SK-N-SH (cell line): ENCODE measurements around the gene ZNF429. TPM values are rescaled to one million over a fixed set of nuclear protein-coding genes. Genes with fewer than 3 reads are reported as not detected.

Source experiments
- CTCF ChIA-PET: fragments of 300-600, 350-600 bp; formaldehyde crosslinking; extraction: SDS; loops from one replicate; lab custom pipeline; 2021; lab: Yijun Ruan, JAX
- POLR2A ChIA-PET: fragments of 350-600 bp; sonication (Branson Sonifier 250); formaldehyde crosslinking; extraction: SDS; loops from one replicate; lab custom pipeline; 2020; ENCODE audit warnings: antibody characterized with exemption, inconsistent platforms; lab: Yijun Ruan, JAX
- DNase-seq: peaks from one replicate; pipeline ENCODE4 v3.0.0; 2012
- H2AFZ ChIP-seq: fragments of 200-600 bp; sonication (generic); 2 replicates; pipeline ENCODE4 v1.8.1; 2016; ENCODE audit warnings: antibody characterized with exemption, mild to moderate bottlenecking, low read depth
- H3F3A ChIP-seq: fragments of 200-600 bp; sonication (generic); replicated peaks from 2 replicates; pipeline ENCODE3; 2016; ENCODE audit warnings: antibody characterized with exemption, mild to moderate bottlenecking; ENCODE audit not compliant: insufficient read depth
- H3K27ac ChIP-seq, 2 experiments: fragments of 200-500 bp in 1 of 2; fragments of 200-600 bp in 1 of 2; sonication (Bioruptor generic) in 1 of 2; sonication (generic), shearing (Covaris generic) in 1 of 2; 2 replicates each; pipeline versions ENCODE4 v1.5.1 to v1.6.1; 2014 to 2016; ENCODE audit warnings: low read depth in 2 of 2, inconsistent platforms in 1 of 2, low read length in 1 of 2, mild to moderate bottlenecking in 1 of 2, mixed read lengths in 1 of 2
- H3K27me3 ChIP-seq: fragments of 200-600 bp; sonication (generic), shearing (Covaris generic); 2 replicates; pipeline ENCODE4 v1.6.1; 2016; ENCODE audit warnings: mixed run types; ENCODE audit not compliant: insufficient read depth
- H3K36me3 ChIP-seq, 2 experiments: fragments of 200-500 bp in 1 of 2; fragments of 200-600 bp in 1 of 2; sonication (Bioruptor generic) in 1 of 2; sonication (generic) in 1 of 2; replicated peaks in 1 of 2; 2 replicates each; pipeline versions ENCODE3 to v1.5.1; 2014 to 2016; ENCODE audit warnings: low read length in 1 of 2, mild to moderate bottlenecking in 1 of 2; ENCODE audit not compliant: insufficient read depth in 2 of 2, control insufficient read depth in 1 of 2
- H3K4me1 ChIP-seq, 2 experiments: fragments of 200-500 bp in 1 of 2; fragments of 200-600 bp in 1 of 2; sonication (Bioruptor generic) in 1 of 2; sonication (generic), shearing (Covaris generic) in 1 of 2; 2 replicates each; pipeline versions ENCODE4 v1.5.1 to v1.6.1; 2014 to 2016; ENCODE audit warnings: low read depth in 1 of 2, low read length in 1 of 2, mixed run types in 1 of 2; ENCODE audit not compliant: insufficient read depth in 2 of 2, control insufficient read depth in 1 of 2
- H3K4me2 ChIP-seq: fragments of 200-600 bp; sonication (generic), shearing (Covaris generic); 2 replicates; pipeline ENCODE4 v1.6.1; 2017; ENCODE audit warnings: mixed run types
- H3K4me3 ChIP-seq, 2 experiments: fragments of 200-500 bp in 1 of 2; fragments of 200-600 bp in 1 of 2; sonication (Bioruptor generic) in 1 of 2; sonication (generic), shearing (Covaris generic) in 1 of 2; 2 replicates each; pipeline versions ENCODE4 v1.5.1 to v1.8.1; 2014 to 2016; ENCODE audit warnings: low read depth in 2 of 2, inconsistent platforms in 1 of 2, low read length in 1 of 2, mild to moderate bottlenecking in 1 of 2, mixed read lengths in 1 of 2, moderate library complexity in 1 of 2
- H3K79me2 ChIP-seq: fragments of 200-600 bp; sonication (generic); 2 replicates; pipeline ENCODE4 v1.8.1; 2017; ENCODE audit warnings: mild to moderate bottlenecking; ENCODE audit not compliant: insufficient read depth
- H3K9ac ChIP-seq: fragments of 200-600 bp; sonication (generic); 2 replicates; pipeline ENCODE4 v1.6.1; 2017; ENCODE audit warnings: mixed run types
- H3K9me2 ChIP-seq: fragments of 200-600 bp; sonication (generic); 2 replicates; pipeline ENCODE4 v1.6.1; 2017; ENCODE audit warnings: mixed run types
- H3K9me3 ChIP-seq: fragments of 200-600 bp; sonication (generic); 2 replicates; pipeline ENCODE4 v1.6.1; 2017; ENCODE audit warnings: mixed run types, mild to moderate bottlenecking, moderate library complexity
- H4K20me1 ChIP-seq: fragments of 200-600 bp; sonication (generic); 2 replicates; pipeline ENCODE4 v1.6.1; 2017; ENCODE audit warnings: mild to moderate bottlenecking, mixed run types; ENCODE audit not compliant: insufficient read depth
- RAD21 ChIP-seq: IDR thresholded peaks from 2 replicates; pipeline ENCODE4 v1.6.1; 2012; ENCODE audit warnings: mild to moderate bottlenecking, low read length
- USF2 ChIP-seq: fragments of 150-350 bp; IDR thresholded peaks from 2 replicates; pipeline ENCODE4 v1.6.1; 2017; ENCODE audit warnings: antibody characterized with exemption, low read length, low read depth, borderline replicate concordance
- YY1 ChIP-seq: IDR thresholded peaks from 2 replicates; pipeline ENCODE4 v1.4.0; 2012; ENCODE audit warnings: low read depth, mild to moderate bottlenecking
- ZBTB33 ChIP-seq: IDR thresholded peaks from 2 replicates; pipeline ENCODE4 v1.4.0; 2012; ENCODE audit warnings: low read depth, borderline replicate concordance
- WGBS: methylation state at CpG from one replicate; pipeline ENCODE4 v1.1.6; 2017; ENCODE audit warnings: low lambda C conversion rate; 5-methylcytosine and 5-hydroxymethylcytosine counted together
- polyA plus RNA-seq, 3 experiments: library from polyadenylated mRNA; depleted of rRNA; stranded (reverse); fragments of >200 nt; gene quantifications; 2 replicates each; pipeline ENCODE4 v1.2.3, GENCODE V29; 2012

Gene ZNF429
- polyA plus RNA-seq, 1 of the 3 experiments (the other 2 are of a cell fraction), result 5.6 TPM

- POLR2A ChIA-PET, result no interaction called here
- 15% methylated on average over 4 of the region's 4 CpGs for WGBS
- Histone ChIP-seq H3K4me1 (peaks cover 0 to 20% of the 10 kb centered on the region in 2 experiments; a peak in 2 of 4 replicates), H3K4me3 (peak overlapping the region; percentile 33 to 47; a peak in 3 of 4 replicates), H3K27me3 (no peaks in the 10 kb centered on the region), H3K79me2 (no peaks in the 10 kb centered on the region), H3K9ac (peak overlapping the region; percentile 36), H3K27ac (peak overlapping the region in 1 of 2 experiments; percentile 89; a peak in 2 of 4 replicates), H3F3A (no peaks in the 10 kb centered on the region), H3K9me3 (no peaks in the 10 kb centered on the region), H2AFZ (peak overlapping the region; percentile 31; the same call in 1 of the 2 replicates), H3K4me2 (peak overlapping the region; percentile 58), H3K36me3 (no peaks in the 10 kb centered on the region), H4K20me1 (no peaks in the 10 kb centered on the region), H3K9me2 (no peaks in the 10 kb centered on the region)
- CTCF ChIA-PET, result no interaction called here
- no peak for TF ChIP-seq YY1
- TF ChIP-seq ZBTB33, result no peak
- no peak for TF ChIP-seq RAD21
- TF ChIP-seq USF2, result no peak
- no peak for DNase-seq
These were observed 99.0 kb downstream of the ZNF429 start for GRCh38 chr19:21604351-21604926.

Other genes with a start within 250 kb of the ZNF429 start
- 1.0 and 1.8 TPM in 2 replicates for gene ZNF708, start 176.2 kb upstream of the ZNF429 start, polyA plus RNA-seq (2012; rRNA removed)
- gene ZNF738, start 146.6 kb upstream of the ZNF429 start, polyA plus RNA-seq (2012; rRNA removed), result 8.1 and 12.8 TPM in 2 replicates
- gene ZNF493, start 108.5 kb upstream of the ZNF429 start, polyA plus RNA-seq (2012; rRNA removed), result 3.7 and 5.5 TPM in 2 replicates